Measurements from ENCODE around the gene NUBPL.

NUBPL gene

DNA sequence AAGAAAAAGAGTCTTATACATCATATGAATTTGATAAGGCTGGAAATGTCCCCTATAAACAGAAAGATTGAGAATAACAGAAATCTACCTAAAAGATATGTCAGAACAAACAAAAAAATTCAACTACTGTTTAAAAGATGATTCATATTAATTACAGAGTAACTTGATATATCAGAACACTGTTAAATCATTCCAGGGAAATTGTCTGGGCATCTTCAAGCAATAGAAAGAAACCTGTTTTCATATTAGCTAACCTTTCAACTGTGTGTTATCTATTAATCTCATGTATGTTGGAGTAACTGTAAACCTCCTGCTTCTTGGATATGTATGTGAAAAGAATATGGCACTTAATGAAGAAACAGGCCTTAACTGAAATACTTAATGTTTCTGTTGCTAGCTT is 96.7 kb downstream of the NUBPL start:
- no peaks in the 10 kb centered on the region for H3K9me2 ChIP-seq (replicated peaks; ENCODE audit: control insufficient read depth, low read length)
- no peak overlapping the region for H3K4me2 ChIP-seq (ENCODE audit: low read length)
- no peaks in the 10 kb centered on the region for H3K36me3 ChIP-seq (ENCODE audit: control insufficient read depth, low read length)

DNA sequence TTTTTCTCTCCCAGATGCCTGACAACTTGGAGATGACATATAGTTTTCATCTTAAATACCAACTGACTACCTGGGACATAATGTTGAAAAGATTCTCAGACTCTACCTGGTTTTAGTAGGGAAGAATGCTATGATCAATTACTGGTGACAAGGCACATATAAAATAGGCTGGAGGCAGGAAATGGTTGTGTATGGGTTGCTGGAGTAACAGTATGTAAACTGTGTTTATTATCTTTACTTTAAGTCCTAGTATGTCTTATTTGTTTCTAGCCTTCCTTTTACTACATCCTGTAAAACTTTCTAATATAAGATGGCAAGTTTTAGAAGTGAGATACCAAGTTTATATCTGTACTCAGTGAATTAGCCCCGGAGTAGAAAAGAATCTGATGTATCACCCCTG is 98.1 kb downstream of the NUBPL start:
- no peaks in the 10 kb centered on the region for H3K36me3 ChIP-seq (ENCODE audit: control insufficient read depth, low read length)
- H3K9me3 ChIP-seq (ENCODE audit: control insufficient read depth, insufficient read depth, low read length) = no peaks in the 10 kb centered on the region
- no peaks in the 10 kb centered on the region for H4K20me1 ChIP-seq (ENCODE audit: control insufficient read depth, insufficient read depth, low read depth, low read length)
- H3K9me2 ChIP-seq (replicated peaks; ENCODE audit: control insufficient read depth, low read length) = no peaks in the 10 kb centered on the region
- no peaks in the 10 kb centered on the region for H3K4me1 ChIP-seq (ENCODE audit: control insufficient read depth, low read length)
- H3K4me2 ChIP-seq (ENCODE audit: low read length) = no peak overlapping the region
- no peak for TF ChIP-seq EZH2phosphoT487 (IDR thresholded peaks at IDR 0.05; ENCODE audit: borderline replicate concordance, low read length)
- TF ChIP-seq, protein P1, sequence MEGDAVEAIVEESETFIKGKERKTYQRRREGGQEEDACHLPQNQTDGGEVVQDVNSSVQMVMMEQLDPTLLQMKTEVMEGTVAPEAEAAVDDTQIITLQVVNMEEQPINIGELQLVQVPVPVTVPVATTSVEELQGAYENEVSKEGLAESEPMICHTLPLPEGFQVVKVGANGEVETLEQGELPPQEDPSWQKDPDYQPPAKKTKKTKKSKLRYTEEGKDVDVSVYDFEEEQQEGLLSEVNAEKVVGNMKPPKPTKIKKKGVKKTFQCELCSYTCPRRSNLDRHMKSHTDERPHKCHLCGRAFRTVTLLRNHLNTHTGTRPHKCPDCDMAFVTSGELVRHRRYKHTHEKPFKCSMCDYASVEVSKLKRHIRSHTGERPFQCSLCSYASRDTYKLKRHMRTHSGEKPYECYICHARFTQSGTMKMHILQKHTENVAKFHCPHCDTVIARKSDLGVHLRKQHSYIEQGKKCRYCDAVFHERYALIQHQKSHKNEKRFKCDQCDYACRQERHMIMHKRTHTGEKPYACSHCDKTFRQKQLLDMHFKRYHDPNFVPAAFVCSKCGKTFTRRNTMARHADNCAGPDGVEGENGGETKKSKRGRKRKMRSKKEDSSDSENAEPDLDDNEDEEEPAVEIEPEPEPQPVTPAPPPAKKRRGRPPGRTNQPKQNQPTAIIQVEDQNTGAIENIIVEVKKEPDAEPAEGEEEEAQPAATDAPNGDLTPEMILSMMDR (IDR thresholded peaks at IDR 0.05; ENCODE audit: low read depth, low read length, poor library complexity, severe bottlenecking) = no peak
- no peak overlapping the region for H3K4me3 ChIP-seq (ENCODE audit: low read length)
- no peaks in the 10 kb centered on the region for H3F3A ChIP-seq (ENCODE audit: control insufficient read depth, insufficient read depth)
- H3K27me3 ChIP-seq (ENCODE audit: control insufficient read depth, low read length) = no peaks in the 10 kb centered on the region
- no peaks in the 10 kb centered on the region for H3K79me2 ChIP-seq (ENCODE audit: control insufficient read depth, low read length)
- H3K27ac ChIP-seq (ENCODE audit: low read depth, low read length) = no peak overlapping the region

More for the DNA sequence above, 96.7 kb downstream of the NUBPL start:
- Histone ChIP-seq H3K27ac (ENCODE audit: low read depth, low read length) (no peak overlapping the region), H3K4me1 (ENCODE audit: control insufficient read depth, low read length) (no peaks in the 10 kb centered on the region), H3K79me2 (ENCODE audit: control insufficient read depth, low read length) (no peaks in the 10 kb centered on the region), H3K9me3 (ENCODE audit: control insufficient read depth, insufficient read depth, low read length) (peaks cover 3% of the 10 kb centered on the region), H3K4me3 (ENCODE audit: low read length) (no peak overlapping the region), H4K20me1 (ENCODE audit: control insufficient read depth, insufficient read depth, low read depth, low read length) (no peaks in the 10 kb centered on the region), H3K27me3 (ENCODE audit: control insufficient read depth, low read length) (no peaks in the 10 kb centered on the region), H3F3A (ENCODE audit: control insufficient read depth, insufficient read depth) (no peaks in the 10 kb centered on the region)
- no peak for TF ChIP-seq EZH2phosphoT487 (IDR thresholded peaks at IDR 0.05; ENCODE audit: borderline replicate concordance, low read length)
- TF ChIP-seq, protein P1 (IDR thresholded peaks at IDR 0.05; ENCODE audit: low read depth, low read length, poor library complexity, severe bottlenecking) = no peak

DNA sequence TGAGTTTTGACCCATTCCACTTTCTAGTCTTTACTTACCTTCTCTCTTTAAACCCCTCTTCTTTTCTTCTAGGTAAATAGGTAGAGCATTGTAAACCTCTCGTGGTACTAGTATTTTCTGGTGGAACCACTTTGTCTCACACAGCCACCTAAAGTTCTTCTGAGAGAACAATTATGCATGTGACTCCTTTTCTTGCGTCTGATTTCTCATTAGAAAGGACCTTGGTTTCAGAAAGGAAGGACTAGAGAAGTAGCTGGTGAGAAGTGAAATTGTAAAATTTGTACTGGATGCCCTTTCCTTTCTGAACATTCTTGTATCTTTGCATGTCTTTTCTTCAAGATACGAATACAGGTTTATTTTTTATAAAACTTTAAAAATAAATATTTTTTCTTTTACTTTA is 99.0 kb downstream of the NUBPL start:
- Histone ChIP-seq H3K4me1 (ENCODE audit: control insufficient read depth, low read length) (no peaks in the 10 kb centered on the region), H3K79me2 (ENCODE audit: control insufficient read depth, low read length) (no peaks in the 10 kb centered on the region), H3K9me3 (ENCODE audit: control insufficient read depth, insufficient read depth, low read length) (no peaks in the 10 kb centered on the region), H3K27ac (ENCODE audit: low read depth, low read length) (no peak overlapping the region), H4K20me1 (ENCODE audit: control insufficient read depth, insufficient read depth, low read depth, low read length) (no peaks in the 10 kb centered on the region), H3K27me3 (ENCODE audit: control insufficient read depth, low read length) (no peaks in the 10 kb centered on the region), H3K36me3 (ENCODE audit: control insufficient read depth, low read length) (no peaks in the 10 kb centered on the region), H3K9me2 (replicated peaks; ENCODE audit: control insufficient read depth, low read length) (no peaks in the 10 kb centered on the region), H3K4me3 (ENCODE audit: low read length) (no peak overlapping the region), H3F3A (ENCODE audit: control insufficient read depth, insufficient read depth) (no peaks in the 10 kb centered on the region), H3K4me2 (ENCODE audit: low read length) (no peak overlapping the region)
- TF ChIP-seq, protein P1 (IDR thresholded peaks at IDR 0.05; ENCODE audit: low read depth, low read length, poor library complexity, severe bottlenecking) = no peak
- no peak for TF ChIP-seq EZH2phosphoT487 (IDR thresholded peaks at IDR 0.05; ENCODE audit: borderline replicate concordance, low read length)

DNA sequence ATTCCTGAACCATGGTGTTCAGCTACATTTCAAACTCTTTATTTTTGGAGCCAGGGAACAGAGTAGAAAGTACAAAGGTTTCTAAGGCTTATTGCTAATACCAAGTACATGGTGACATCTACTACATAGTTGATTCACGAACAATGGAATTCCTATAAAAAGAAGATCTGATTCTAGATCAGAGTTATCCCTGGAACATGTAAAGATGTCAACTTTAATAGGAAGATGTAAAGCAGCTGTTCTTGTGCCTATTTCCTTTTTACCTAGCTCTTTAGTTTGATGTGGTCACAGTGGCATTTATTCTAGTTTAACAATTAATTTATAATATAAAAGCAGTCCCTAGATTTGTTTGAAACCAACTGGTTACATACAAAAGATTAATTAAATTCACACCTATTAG is 99.5 kb downstream of the NUBPL start:
- Histone ChIP-seq H3K4me2 (ENCODE audit: low read length) (no peak overlapping the region), H3K9me3 (ENCODE audit: control insufficient read depth, insufficient read depth, low read length) (no peaks in the 10 kb centered on the region), H3K27ac (ENCODE audit: low read depth, low read length) (no peak overlapping the region), H3K4me3 (ENCODE audit: low read length) (no peak overlapping the region), H4K20me1 (ENCODE audit: control insufficient read depth, insufficient read depth, low read depth, low read length) (no peaks in the 10 kb centered on the region), H3F3A (ENCODE audit: control insufficient read depth, insufficient read depth) (no peaks in the 10 kb centered on the region), H3K27me3 (ENCODE audit: control insufficient read depth, low read length) (no peaks in the 10 kb centered on the region), H3K36me3 (ENCODE audit: control insufficient read depth, low read length) (no peaks in the 10 kb centered on the region), H3K79me2 (ENCODE audit: control insufficient read depth, low read length) (no peaks in the 10 kb centered on the region), H3K4me1 (ENCODE audit: control insufficient read depth, low read length) (no peaks in the 10 kb centered on the region), H3K9me2 (replicated peaks; ENCODE audit: control insufficient read depth, low read length) (no peaks in the 10 kb centered on the region)
- TF ChIP-seq, protein P1 (IDR thresholded peaks at IDR 0.05; ENCODE audit: low read depth, low read length, poor library complexity, severe bottlenecking) = no peak
- TF ChIP-seq EZH2phosphoT487 (IDR thresholded peaks at IDR 0.05; ENCODE audit: borderline replicate concordance, low read length) = no peak

Measured in DOHH2 (cell line).